ENCODE results near the gene YTHDC1. TPM values are rescaled to one million over a fixed set of nuclear protein-coding genes. Genes with fewer than 3 reads are reported as not detected.

YTHDC1 gene
- total and polyA plus RNA-seq, 2 of the 8 experiments (the other 6 are each of a cell fraction or from before 2014, with no cell fraction given): 25.7 to 89.5 TPM

- Histone ChIP-seq H3K4me2 (ENCODE audit: insufficient read depth in 1 of 2, low read depth in 2 of 2, low read length in 2 of 2) (no peak overlapping the region), H3K79me1 (ENCODE audit: low read depth, low read length) (no peaks in the 10 kb centered on the region), H3K56ac (replicated peaks; ENCODE audit: insufficient read length, low read depth, low read length) (no peak overlapping the region), H3K27ac (ENCODE audit: low read depth, low read length) (no peak overlapping the region), H2BK120ac (replicated peaks; ENCODE audit: low read depth, low read length) (no peak overlapping the region), H3K18ac (ENCODE audit: extremely low read depth, low read length) (no peak overlapping the region), H2BK20ac (ENCODE audit: low read length) (no peak overlapping the region), H2BK5ac (ENCODE audit: low read depth, low read length) (no peak overlapping the region), H3K79me2 (ENCODE audit: control insufficient read depth in 1 of 2, insufficient read depth in 2 of 2, low read length in 2 of 2) (no peaks in the 10 kb centered on the region), H3K9ac (replicated peaks in 1 of 4; ENCODE audit: extremely low read depth in 1 of 4, low read depth in 3 of 4, low read length in 3 of 4) (no peak overlapping the region), H4K20me1 (replicated peaks in 1 of 2; ENCODE audit: control insufficient read depth in 1 of 2, insufficient read depth in 2 of 2, low read length in 2 of 2) (no peaks in the 10 kb centered on the region), H3K27me3 (replicated peaks in 1 of 4; ENCODE audit: control insufficient read depth in 3 of 4, extremely low read depth in 1 of 4, insufficient read depth in 3 of 4, low read length in 3 of 4) (peaks cover 0 to 6% (median under 1%) of the 10 kb centered on the region in 4 experiments; a peak in 5 of 7 replicates), H3K36me3 (ENCODE audit: control insufficient read depth in 2 of 4, insufficient read depth in 4 of 4, low read length in 3 of 4) (no peaks in the 10 kb centered on the region), H4K5ac (ENCODE audit: insufficient read length, low read depth, low read length) (no peak overlapping the region), H2AFZ (ENCODE audit: low read length) (no peak overlapping the region), H3K23me2 (ENCODE audit: low read depth, low read length) (no peaks in the 10 kb centered on the region), H4K91ac (replicated peaks; ENCODE audit: insufficient read length, low read length) (no peak overlapping the region), H2BK15ac (ENCODE audit: low read length) (no peak overlapping the region), H3K23ac (ENCODE audit: insufficient read length) (no peak overlapping the region), H3K14ac (ENCODE audit: insufficient read length) (no peak overlapping the region), H3K4me3 (ENCODE audit: extremely low read depth in 1 of 4, insufficient read depth in 2 of 4, low read depth in 3 of 4, low read length in 4 of 4) (no peak overlapping the region), H3K9me3 (ENCODE audit: insufficient read depth in 2 of 2, low read depth in 1 of 2, low read length in 1 of 2) (peaks cover 5 to 7% of the 10 kb centered on the region in 2 experiments; a peak in 3 of 4 replicates), H3K4me1 (replicated peaks in 1 of 4; ENCODE audit: control insufficient read depth in 3 of 4, insufficient read depth in 4 of 4, low read length in 3 of 4) (no peaks in the 10 kb centered on the region), H2BK12ac (ENCODE audit: low read depth, low read length) (no peak overlapping the region), H2AK5ac (ENCODE audit: low read depth, low read length) (no peak overlapping the region), H4K8ac (ENCODE audit: extremely low read depth, insufficient read depth, low read length) (no peak overlapping the region), H3K4ac (replicated peaks; ENCODE audit: insufficient read length, low read depth, low read length) (no peak overlapping the region)
- DNase-seq (ENCODE audit: low read depth in 1 of 2, low spot score in 2 of 2) (no peak), FAIRE-seq (no peak)
- ChIA-PET POLR2A (ENCODE audit: partially characterized antibody) (no interaction called here), CTCF (ENCODE audit: partially characterized antibody) (interaction anchor here (1.2 to 3.7 kb wide), 3 partner anchors 15 to 89 kb away, joined by 3 to 21 read pairs (median 3); no protein-coding TSS in a partner anchor)
- 91% methylated on average over 4 of the region's 4 CpGs; no CpG with 5 or more reads in 1 of the 2 experiments for WGBS, 2 experiments (ENCODE audit: extremely low coverage in 1 of 2, insufficient coverage in 1 of 2, insufficient read length in 1 of 2, insufficient replicate concordance in 2 of 2, low coverage in 1 of 2, low lambda C conversion rate in 2 of 2, missing lambda C conversion rate in 1 of 2)
- TF ChIP-seq TAF1 (IDR thresholded peaks at IDR 0.05; ENCODE audit: low read depth, low read length) (no peak), SP4 (IDR thresholded peaks at IDR 0.05; ENCODE audit: low read length) (no peak), SRF (IDR thresholded peaks at IDR 0.05; ENCODE audit: low read depth, low read length) (no peak), ATF3 (IDR thresholded peaks at IDR 0.05; ENCODE audit: insufficient read depth, low read depth, low read length) (no peak), YY1 (IDR thresholded peaks at IDR 0.05; ENCODE audit: low read depth, low read length) (no peak), BCL11A (IDR thresholded peaks at IDR 0.05; ENCODE audit: low read depth in 2 of 2, low read length in 2 of 2) (no peak), CHD2 (IDR thresholded peaks at IDR 0.05; ENCODE audit: low read length) (no peak), JUN (IDR thresholded peaks at IDR 0.05; ENCODE audit: low read depth, low read length) (no peak), FOSL1 (IDR thresholded peaks at IDR 0.05; ENCODE audit: insufficient read depth, low read depth, low read length) (no peak), JUND (IDR thresholded peaks at IDR 0.05; ENCODE audit: low read length) (no peak), GTF2F1 (IDR thresholded peaks at IDR 0.05; ENCODE audit: borderline replicate concordance, low read depth, low read length) (no peak), POU5F1 (IDR thresholded peaks at IDR 0.05; ENCODE audit: low read depth, low read length) (no peak), EZH2 (IDR thresholded peaks at IDR 0.05; ENCODE audit: low read depth, low read length, severe bottlenecking) (no peak)
These were observed 10.5 kb upstream of the YTHDC1 start for GRCh38 chr4:68360231-68360968.

All from H1 (cell line).